HCT116 (cell line): Measurements from ENCODE around the gene CD160. TPM values are rescaled to one million over a fixed set of nuclear protein-coding genes. Genes with fewer than 3 reads are reported as not detected.

Experiments
- ATAC-seq: fragments of 200-7000 bp; cut with Tn5 transposase; 2 replicates; pipeline ENCODE4 v1.9.1; 2020; ENCODE audit warnings: mild to moderate bottlenecking, moderate library complexity
- BruUV-seq: library from RNA; stranded (reverse); fragments of 400-500 nt; replicated peaks from 2 replicates; lab custom pipeline; 2021; lab: Mats Ljungman, UMichigan
- CTCF ChIA-PET: fragments of 300-600 bp; sonication (Branson Sonifier 250); formaldehyde crosslinking; loops from one replicate; lab custom pipeline; 2021; ENCODE audit warnings: antibody characterized with exemption; lab: Charles Lee
- POLR2A ChIA-PET: fragments of 300-600, 350-600 bp; sonication (Branson Sonifier 250); formaldehyde crosslinking; loops from one replicate; lab custom pipeline; 2021; ENCODE audit warnings: antibody characterized with exemption; lab: Charles Lee
- RAD21 ChIA-PET, 2 experiments: fragments of 300-600 bp; sonication (Branson Sonifier 250); formaldehyde crosslinking; loops; one replicate each; lab custom pipeline; 2023; ENCODE audit warnings: low total read pairs in 2 of 2; ENCODE audit not compliant: uncharacterized antibody in 2 of 2, unreplicated experiment in 2 of 2, low non-redundant PET in 1 of 2; lab: Charles Lee
- DNase-seq: peaks from one replicate; pipeline ENCODE4 v3.0.0-alpha.2; 2010; ENCODE audit warnings: low read depth, low spot score
- H2AFZ ChIP-seq: fragments of 200-600 bp; shearing (Covaris generic), sonication (generic); 2 replicates; pipeline ENCODE4 v1.6.1; 2017; ENCODE audit warnings: low read depth, mixed run types, mixed read lengths, antibody characterized with exemption, low read length; ENCODE audit not compliant: poor library complexity, severe bottlenecking
- H3K27ac ChIP-seq: 2 replicates; pipeline ENCODE4 v1.5.1; 2012; ENCODE audit warnings: low read depth, low read length
- H3K27me3 ChIP-seq: fragments of 200-600 bp; sonication (generic); 2 replicates; pipeline ENCODE4 v1.6.1; 2016; ENCODE audit warnings: mixed run types, low read length, mixed read lengths; ENCODE audit not compliant: insufficient read depth
- H3K36me3 ChIP-seq, 2 experiments: fragments of 200-500 bp in 1 of 2; fragments of 200-600 bp in 1 of 2; sonication (Bioruptor generic) in 1 of 2; sonication (generic) in 1 of 2; 2 replicates each; pipeline versions ENCODE4 v1.5.1 to v1.6.1; 2014 to 2016; ENCODE audit warnings: low read length in 2 of 2, inconsistent platforms in 1 of 2, mixed read lengths in 1 of 2, mixed run types in 1 of 2; ENCODE audit not compliant: insufficient read depth in 2 of 2, control insufficient read depth in 1 of 2
- H3K4me1 ChIP-seq, 2 experiments: fragments of 200-600 bp in 1 of 2; sonication (generic) in 1 of 2; 2 replicates each; pipeline versions ENCODE4 v1.5.1 to v1.6.1; 2012 to 2017; ENCODE audit warnings: low read length in 2 of 2, inconsistent platforms in 1 of 2, mild to moderate bottlenecking in 1 of 2, mixed read lengths in 1 of 2, mixed run types in 1 of 2, moderate library complexity in 1 of 2; ENCODE audit not compliant: insufficient read depth in 2 of 2, control insufficient read depth in 1 of 2
- H3K4me2 ChIP-seq: fragments of 200-600 bp; sonication (generic); 2 replicates; pipeline ENCODE4 v1.6.1; 2017; ENCODE audit warnings: mixed run types, low read length, mixed read lengths
- H3K4me3 ChIP-seq, 2 experiments: fragments of 200-600 bp in 1 of 2; sonication (generic) in 1 of 2; replicated peaks in 1 of 2; 2 replicates each; pipeline ENCODE4 v1.5.1; 2011 to 2016; ENCODE audit warnings: low read length in 2 of 2, control low read depth in 1 of 2, low read depth in 1 of 2, mild to moderate bottlenecking in 1 of 2, mixed read lengths in 1 of 2, mixed run types in 1 of 2
- H3K79me2 ChIP-seq: fragments of 200-600 bp; sonication (generic); 2 replicates; pipeline ENCODE4 v1.6.1; 2017; ENCODE audit warnings: mild to moderate bottlenecking, mixed run types, low read length, moderate library complexity, mixed read lengths; ENCODE audit not compliant: insufficient read depth
- H3K9ac ChIP-seq: fragments of 200-600 bp; sonication (generic); 2 replicates; pipeline ENCODE4 v1.6.1; 2016; ENCODE audit warnings: low read length, mixed read lengths
- H3K9me2 ChIP-seq: fragments of 200-600 bp; sonication (generic), shearing (Covaris generic); 2 replicates; pipeline ENCODE4 v1.6.1; 2017; ENCODE audit warnings: mixed run types, mild to moderate bottlenecking, moderate library complexity; ENCODE audit not compliant: insufficient read depth
- H3K9me3 ChIP-seq, 2 experiments: fragments of 200-500 bp in 1 of 2; fragments of 200-600 bp in 1 of 2; sonication (Bioruptor generic) in 1 of 2; sonication (generic) in 1 of 2; 2 replicates each; pipeline ENCODE4 v1.6.1; 2014 to 2017; ENCODE audit warnings: low read length in 2 of 2, mixed read lengths in 2 of 2, inconsistent platforms in 1 of 2, low read depth in 1 of 2, mild to moderate bottlenecking in 1 of 2, mixed run types in 1 of 2, moderate library complexity in 1 of 2; ENCODE audit not compliant: control insufficient read depth in 1 of 2, insufficient read depth in 1 of 2
- H4K20me1 ChIP-seq: fragments of 200-600 bp; sonication (generic), shearing (Covaris generic); 2 replicates; pipeline ENCODE4 v1.6.1; 2017; ENCODE audit warnings: mixed run types, mild to moderate bottlenecking, moderate library complexity; ENCODE audit not compliant: insufficient read depth
- CEBPB ChIP-seq: IDR thresholded peaks from 2 replicates; pipeline ENCODE4 v1.6.1; 2012; ENCODE audit warnings: low read depth
- EGR1 ChIP-seq: IDR thresholded peaks from 2 replicates; pipeline ENCODE4 v1.6.1; 2012; ENCODE audit warnings: low read depth
- ELF1 ChIP-seq: IDR thresholded peaks from 2 replicates; pipeline ENCODE4 v1.6.1; 2012; ENCODE audit warnings: low read depth, borderline replicate concordance
- EZH2 ChIP-seq: fragments of 200-600 bp; sonication (generic); IDR thresholded peaks from 2 replicates; pipeline ENCODE4 v1.6.1; 2017; ENCODE audit warnings: antibody characterized with exemption, mixed run types
- EZH2phosphoT487 ChIP-seq: fragments of 200-600 bp; IDR thresholded peaks from 2 replicates; pipeline ENCODE4 v1.6.1; 2018; ENCODE audit warnings: antibody characterized with exemption, borderline replicate concordance
- FOSL1 ChIP-seq: IDR thresholded peaks from 2 replicates; pipeline ENCODE4 v1.6.1; 2012; ENCODE audit warnings: low read depth
- JUND ChIP-seq: IDR thresholded peaks from 2 replicates; pipeline ENCODE4 v1.6.1; 2012
- POLR2A ChIP-seq: IDR thresholded peaks from 2 replicates; pipeline ENCODE4 v1.7.0; 2011; ENCODE audit warnings: borderline replicate concordance; ENCODE audit not compliant: insufficient read depth, insufficient read length; ENCODE audit errors: extremely low read depth
- POLR2AphosphoS5 ChIP-seq: IDR thresholded peaks from 2 replicates; pipeline ENCODE4 v1.6.1; 2011; ENCODE audit warnings: mild to moderate bottlenecking, low read depth, low read length, moderate library complexity
- RAD21 ChIP-seq: IDR thresholded peaks from 2 replicates; pipeline ENCODE4 v1.6.1; 2012; ENCODE audit warnings: low read depth, mild to moderate bottlenecking
- SIN3A ChIP-seq: IDR thresholded peaks from 2 replicates; pipeline ENCODE4 v1.6.1; 2012; ENCODE audit warnings: low read depth
- SRF ChIP-seq: IDR thresholded peaks from 2 replicates; pipeline ENCODE4 v1.6.1; 2012; ENCODE audit warnings: low read depth
- TCF7L2 ChIP-seq: IDR thresholded peaks from 2 replicates; pipeline ENCODE4 v1.7.0; 2011; ENCODE audit warnings: borderline replicate concordance, inconsistent platforms; ENCODE audit not compliant: insufficient read depth, insufficient read length; ENCODE audit errors: extremely low read depth
- ZNF274 ChIP-seq: fragments of 200-500 bp; sonication (Bioruptor generic); IDR thresholded peaks from 2 replicates; pipeline ENCODE4 v1.6.1; 2014; ENCODE audit warnings: mild to moderate bottlenecking, low read depth, low read length, inconsistent platforms
- intact Hi-C: fragments of 100-400 bp; cut with micrococcal nuclease; formaldehyde crosslinking; loops from 2 replicates; pipeline ENCODE4 v1.10.0; 2022
- total RNA-seq: library from RNA; stranded (reverse); gene quantifications from one replicate; pipeline ENCODE4 v1.2.1, GENCODE V29; 2021; ENCODE audit not compliant: unreplicated experiment
- TF ChIP-seq, protein P1 (sequence below): IDR thresholded peaks from 2 replicates; pipeline ENCODE4 v1.6.1; 2011; ENCODE audit warnings: mild to moderate bottlenecking, low read length, moderate library complexity; ENCODE audit not compliant: insufficient replicate concordance; ENCODE audit errors: extremely low read depth
- TF ChIP-seq, protein P2 (sequence below): IDR thresholded peaks from 2 replicates; pipeline ENCODE4 v1.6.1; 2012

CD160 gene
- total RNA-seq, 1 experiment from 2014 or later = not detected

DNA sequence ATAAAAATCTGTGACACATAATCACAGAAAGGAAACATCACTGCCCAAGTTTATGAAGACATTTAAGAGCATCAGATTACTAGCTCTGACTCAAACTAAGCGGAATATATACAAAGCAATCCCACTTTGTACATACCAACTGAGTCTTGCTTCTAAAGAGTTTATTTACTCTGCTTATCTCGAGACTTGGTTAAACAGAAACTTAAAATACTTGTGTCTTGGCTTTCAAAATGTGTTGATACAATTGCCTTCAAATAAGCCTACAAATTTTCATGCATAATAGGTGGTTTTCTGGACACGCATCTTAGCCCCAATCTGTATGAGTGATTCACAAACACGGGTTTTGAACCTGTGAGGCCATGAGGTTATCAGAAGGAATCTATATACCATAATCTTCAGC is 21.0 kb downstream of the CD160 start:
- Histone ChIP-seq H3K79me2 (no peaks in the 10 kb centered on the region), H2AFZ (no peak overlapping the region), H4K20me1 (no peaks in the 10 kb centered on the region), H3K27me3 (no peaks in the 10 kb centered on the region), H3K27ac (no peak overlapping the region), H3K9me2 (no peaks in the 10 kb centered on the region), H3K9ac (no peak overlapping the region), H3K4me2 (no peak overlapping the region), H3K4me3 (no peak overlapping the region), H3K4me1 (peaks cover 0 to 8% of the 10 kb centered on the region in 2 experiments; a peak in 1 of 4 replicates), H3K36me3 (peaks cover 3 to 6% of the 10 kb centered on the region in 2 experiments; a peak in 2 of 4 replicates), H3K9me3 (no peaks in the 10 kb centered on the region)
- POLR2A ChIA-PET = no interaction called here
- ATAC-seq = no peak
- RAD21 ChIA-PET = no interaction called here
- intact Hi-C loops = no loop called here
- BruUV-seq = no TSS peak
- no peak for DNase-seq
- CTCF ChIA-PET = no interaction called here
- TF ChIP-seq SIN3A (no peak), ZNF274 (no peak), FOSL1 (no peak), EZH2phosphoT487 (no peak)

DNA sequence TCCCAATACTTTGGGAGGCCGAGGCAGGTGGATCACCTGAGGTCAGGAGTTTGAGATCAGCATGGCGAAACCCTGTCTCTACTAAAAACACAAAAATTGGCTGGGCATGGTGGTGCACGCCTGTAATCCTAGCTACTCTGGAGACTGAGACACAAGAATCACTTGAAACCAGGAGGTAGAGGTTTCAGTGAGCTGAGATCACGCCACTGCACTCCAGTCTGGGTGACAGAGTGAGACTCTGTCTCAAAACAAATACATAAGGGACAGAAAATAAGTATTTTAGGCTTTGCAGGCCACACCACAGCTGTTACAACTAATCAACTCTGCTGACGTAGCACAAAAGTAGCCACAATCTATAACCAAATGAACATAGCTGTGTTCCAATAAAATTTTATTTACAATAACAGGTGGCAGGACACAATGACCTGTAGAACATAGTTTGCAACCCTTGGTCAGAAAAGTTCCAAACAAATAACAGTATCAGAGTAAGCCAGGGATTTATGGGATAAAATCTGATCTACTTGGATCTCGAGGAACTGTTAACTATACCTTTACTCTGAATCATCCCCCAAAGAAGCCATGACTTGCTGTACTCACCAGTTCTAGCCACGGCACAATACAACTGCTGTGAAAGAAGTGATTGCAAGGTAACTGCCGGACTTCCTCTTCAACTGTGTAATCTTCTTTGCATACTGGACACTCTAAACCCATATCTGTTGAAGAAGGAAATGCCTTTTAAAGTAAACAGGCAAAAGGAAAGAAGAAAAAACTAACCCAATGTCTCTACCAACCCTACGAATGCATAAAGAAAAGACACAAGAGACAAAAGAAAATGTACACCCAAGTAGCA is 28.3 kb downstream of the CD160 start:
- Histone ChIP-seq H3K36me3 (peaks cover 7 to 20% of the 10 kb centered on the region in 2 experiments; a peak in 3 of 4 replicates), H3K4me2 (no peak overlapping the region), H3K4me1 (peaks cover 0 to 5% of the 10 kb centered on the region in 2 experiments; a peak in 2 of 4 replicates), H3K27me3 (no peaks in the 10 kb centered on the region), H2AFZ (no peak overlapping the region), H3K27ac (no peak overlapping the region), H3K79me2 (no peaks in the 10 kb centered on the region), H4K20me1 (no peaks in the 10 kb centered on the region), H3K9me3 (no peaks in the 10 kb centered on the region), H3K4me3 (no peak overlapping the region), H3K9ac (no peak overlapping the region), H3K9me2 (no peaks in the 10 kb centered on the region)
- ChIA-PET POLR2A (no interaction called here), RAD21 (no interaction called here), CTCF (no interaction called here)
- intact Hi-C loops = no loop called here
- DNase-seq = no peak
- ATAC-seq = no peak
- BruUV-seq = no TSS peak
- TF ChIP-seq ZNF274 (no peak), SRF (no peak), POLR2AphosphoS5 (no peak), EZH2 (no peak), ELF1 (no peak), CEBPB (no peak), TCF7L2 (no peak), RAD21 (no peak), FOSL1 (no peak), EGR1 (no peak), JUND (no peak), POLR2A (no peak), EZH2phosphoT487 (no peak)
- TF ChIP-seq, protein P1, sequence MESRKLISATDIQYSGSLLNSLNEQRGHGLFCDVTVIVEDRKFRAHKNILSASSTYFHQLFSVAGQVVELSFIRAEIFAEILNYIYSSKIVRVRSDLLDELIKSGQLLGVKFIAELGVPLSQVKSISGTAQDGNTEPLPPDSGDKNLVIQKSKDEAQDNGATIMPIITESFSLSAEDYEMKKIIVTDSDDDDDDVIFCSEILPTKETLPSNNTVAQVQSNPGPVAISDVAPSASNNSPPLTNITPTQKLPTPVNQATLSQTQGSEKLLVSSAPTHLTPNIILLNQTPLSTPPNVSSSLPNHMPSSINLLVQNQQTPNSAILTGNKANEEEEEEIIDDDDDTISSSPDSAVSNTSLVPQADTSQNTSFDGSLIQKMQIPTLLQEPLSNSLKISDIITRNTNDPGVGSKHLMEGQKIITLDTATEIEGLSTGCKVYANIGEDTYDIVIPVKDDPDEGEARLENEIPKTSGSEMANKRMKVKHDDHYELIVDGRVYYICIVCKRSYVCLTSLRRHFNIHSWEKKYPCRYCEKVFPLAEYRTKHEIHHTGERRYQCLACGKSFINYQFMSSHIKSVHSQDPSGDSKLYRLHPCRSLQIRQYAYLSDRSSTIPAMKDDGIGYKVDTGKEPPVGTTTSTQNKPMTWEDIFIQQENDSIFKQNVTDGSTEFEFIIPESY = no peak
- TF ChIP-seq, protein P2, sequence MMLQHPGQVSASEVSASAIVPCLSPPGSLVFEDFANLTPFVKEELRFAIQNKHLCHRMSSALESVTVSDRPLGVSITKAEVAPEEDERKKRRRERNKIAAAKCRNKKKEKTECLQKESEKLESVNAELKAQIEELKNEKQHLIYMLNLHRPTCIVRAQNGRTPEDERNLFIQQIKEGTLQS = no peak
